G401 (cell line): ENCODE results near the gene INPP5A. TPM values are rescaled to one million over a fixed set of nuclear protein-coding genes. Genes with fewer than 3 reads are reported as not detected.
"Not testable (repeated sequence)": the region's sequence is repeated elsewhere in the genome, so short reads cannot be mapped to it uniquely, and the experiment has no call there.

Source experiments
- DNase-seq: peaks from one replicate; pipeline ENCODE4 v3.0.0-alpha.2; 2015; ENCODE audit warnings: low spot score
- in situ Hi-C: cut with HindIII; loops from 2 replicates; pipeline ENCODE4 v1.10.0; 2016; ENCODE audit warnings: low sequenced_read_pairs, mixed read lengths
- total RNA-seq: library from RNA; depleted of rRNA; stranded (reverse); fragments of >200 nt; shearing (Covaris generic); gene quantifications from 2 replicates; pipeline ENCODE4 v1.2.3, GENCODE V29; 2014

INPP5A gene
- total RNA-seq, 1 experiment from 2014 or later, result 44.3 TPM

DNA sequence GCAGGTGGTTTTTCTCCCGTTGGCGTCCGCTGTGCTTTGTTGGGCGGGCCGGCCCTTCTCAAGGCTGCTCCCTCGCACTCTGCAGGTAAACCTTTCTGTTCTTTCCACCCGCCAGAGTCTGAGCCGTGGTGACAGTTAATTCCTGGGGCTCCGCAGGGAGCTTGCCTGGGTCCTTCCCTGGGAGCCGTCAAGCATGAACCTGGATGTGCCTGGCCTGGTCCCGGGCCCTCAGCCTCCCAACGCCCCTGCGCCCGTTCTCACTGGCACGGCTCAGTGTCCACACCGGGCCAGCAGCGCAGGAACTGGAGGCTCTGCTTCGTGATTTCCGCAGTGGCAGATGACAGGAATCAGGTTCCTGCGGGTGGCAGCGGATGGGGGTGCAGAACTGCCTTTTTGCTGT lies 259.3 kb downstream of the INPP5A start:
- no peak for DNase-seq
- in situ Hi-C loops, result no loop called here

DNA sequence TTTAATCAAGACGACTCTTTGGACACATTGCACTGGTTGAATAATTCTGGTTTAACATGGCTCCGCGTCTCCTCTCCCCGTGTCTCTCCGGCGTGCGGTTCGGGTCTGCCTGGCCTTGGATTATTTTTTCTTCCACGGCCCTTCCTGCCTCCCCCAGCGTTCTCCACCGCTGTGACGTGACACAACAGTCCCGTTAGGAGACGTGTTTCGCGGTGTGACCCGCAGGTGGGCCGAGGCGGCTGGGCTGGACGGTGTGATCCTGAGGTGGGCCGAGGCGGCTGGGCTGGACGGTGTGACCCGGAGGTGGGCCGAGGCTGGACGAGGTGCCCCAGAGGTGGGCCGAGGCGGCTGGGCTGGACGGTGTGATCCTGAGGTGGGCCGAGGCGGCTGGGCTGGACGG lies 260.4 kb downstream of the INPP5A start:
- DNase-seq, in situ Hi-C loops: not testable (repeated sequence)

DNA sequence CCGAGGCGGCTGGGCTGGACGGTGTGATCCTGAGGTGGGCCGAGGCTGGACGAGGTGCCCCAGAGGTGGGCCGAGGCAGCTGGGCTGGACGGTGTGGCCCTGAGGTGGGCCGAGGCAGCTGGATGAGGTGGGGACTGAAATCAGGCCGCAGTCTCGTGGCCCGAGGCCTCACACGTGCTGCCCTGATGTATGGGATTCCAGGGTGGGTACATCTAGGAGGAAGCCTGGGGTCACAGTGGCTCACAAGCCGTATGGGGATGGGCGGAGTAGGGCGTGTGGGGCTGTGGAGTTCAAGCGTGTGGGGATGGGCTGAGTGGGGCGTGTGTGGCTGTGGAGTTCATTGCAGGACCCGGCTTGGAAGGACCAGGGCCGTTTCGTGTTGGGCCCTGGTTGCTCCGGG lies 260.8 kb downstream of the INPP5A start:
- in situ Hi-C loops, result no loop called here
- DNase-seq, result no peak

DNA sequence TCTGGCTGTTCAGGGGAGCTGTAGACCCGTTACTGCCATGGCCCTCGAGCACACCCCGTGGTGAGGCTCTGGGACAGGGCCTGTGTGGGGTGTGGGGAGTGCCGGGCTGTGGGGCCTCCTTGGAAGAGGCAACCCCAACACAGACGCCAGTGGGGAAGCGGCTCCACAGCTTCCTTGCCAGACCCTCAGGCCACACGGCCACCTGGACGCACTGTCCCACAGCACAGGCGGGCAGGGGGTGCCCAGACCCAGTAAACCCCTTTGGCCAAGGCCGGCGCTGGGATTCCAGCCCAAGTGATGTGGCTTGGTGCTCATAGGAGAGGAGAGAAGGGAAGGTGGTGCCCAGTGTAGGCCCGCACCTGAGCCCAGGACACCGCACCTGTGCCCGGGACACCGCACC lies 261.3 kb downstream of the INPP5A start:
- no peak for DNase-seq
- in situ Hi-C loops, result no loop called here

DNA sequence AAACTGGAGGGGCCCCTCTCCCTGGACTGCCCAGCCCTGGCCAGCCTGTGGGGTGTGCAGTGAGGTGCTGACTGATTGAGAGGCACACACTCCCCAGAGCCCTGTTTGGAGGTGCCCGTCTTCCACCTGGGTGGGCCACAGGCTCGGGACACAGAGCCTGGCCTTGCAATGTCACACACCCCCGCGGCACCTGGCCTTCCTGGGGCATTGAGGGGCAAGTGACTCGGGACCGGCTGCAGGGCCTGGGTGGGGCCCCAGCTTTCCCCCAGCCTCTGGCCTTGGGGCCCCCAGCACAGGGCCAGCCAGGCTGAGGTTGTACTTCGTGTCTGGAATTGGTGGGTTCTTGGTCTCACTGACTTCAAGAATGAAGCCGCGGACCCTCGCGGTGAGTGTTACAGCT lies 262.3 kb downstream of the INPP5A start:
- DNase-seq, result no peak
- in situ Hi-C loops, result no loop called here

DNA sequence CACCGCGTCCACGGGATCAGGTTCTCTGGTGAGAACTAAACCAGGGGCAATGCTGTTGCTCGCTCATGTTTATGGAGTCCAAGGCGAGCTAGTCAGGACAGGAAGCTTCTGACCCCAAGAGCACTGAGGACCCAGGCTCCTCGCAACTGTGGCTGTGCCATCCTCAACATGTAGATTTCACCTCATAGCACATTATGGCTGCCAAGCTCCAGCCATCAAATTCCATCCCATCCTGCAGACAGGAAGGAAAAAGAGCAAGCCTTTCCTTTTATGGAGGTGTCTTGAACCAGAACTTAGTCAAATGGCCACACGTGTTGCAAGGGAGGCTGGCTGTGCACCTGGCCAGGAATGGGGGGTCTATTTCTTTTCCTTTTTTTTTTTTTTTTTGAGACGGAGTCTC lies 264.5 kb downstream of the INPP5A start:
- no peak for DNase-seq
- in situ Hi-C loops, result no loop called here

DNA sequence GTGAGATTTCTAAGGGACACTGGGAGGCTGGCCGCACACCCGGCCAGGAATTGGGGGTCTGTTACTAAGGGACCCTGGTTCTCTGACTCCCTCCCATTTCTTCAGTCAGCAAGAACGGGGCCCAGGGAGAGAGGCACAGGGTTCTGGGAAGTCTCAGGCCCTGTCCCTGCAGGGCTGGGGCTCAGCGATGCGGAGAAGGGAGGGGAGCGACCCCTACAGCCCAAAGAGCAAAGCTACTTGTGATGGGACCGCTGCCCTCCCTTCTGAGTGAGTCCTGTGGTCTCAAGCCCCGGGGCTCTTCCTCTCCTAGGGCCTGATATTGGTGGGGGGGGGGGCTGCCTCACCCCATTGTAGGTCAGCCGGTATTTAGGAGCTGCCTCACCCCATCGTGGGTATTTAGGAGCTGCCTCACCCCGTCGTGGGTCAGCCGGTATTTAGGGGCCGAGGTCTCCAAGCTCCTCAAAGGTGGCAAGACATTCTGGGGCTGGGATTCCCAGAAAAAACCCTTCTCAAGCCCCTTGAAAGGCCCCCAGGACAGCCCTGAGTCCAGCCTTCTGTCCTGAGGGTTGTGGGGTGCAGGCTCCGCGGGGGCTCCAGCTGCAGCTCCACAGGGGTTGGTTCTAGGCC lies 265.2 kb downstream of the INPP5A start:
- in situ Hi-C loops, result no loop called here
- DNase-seq, result no peak

DNA sequence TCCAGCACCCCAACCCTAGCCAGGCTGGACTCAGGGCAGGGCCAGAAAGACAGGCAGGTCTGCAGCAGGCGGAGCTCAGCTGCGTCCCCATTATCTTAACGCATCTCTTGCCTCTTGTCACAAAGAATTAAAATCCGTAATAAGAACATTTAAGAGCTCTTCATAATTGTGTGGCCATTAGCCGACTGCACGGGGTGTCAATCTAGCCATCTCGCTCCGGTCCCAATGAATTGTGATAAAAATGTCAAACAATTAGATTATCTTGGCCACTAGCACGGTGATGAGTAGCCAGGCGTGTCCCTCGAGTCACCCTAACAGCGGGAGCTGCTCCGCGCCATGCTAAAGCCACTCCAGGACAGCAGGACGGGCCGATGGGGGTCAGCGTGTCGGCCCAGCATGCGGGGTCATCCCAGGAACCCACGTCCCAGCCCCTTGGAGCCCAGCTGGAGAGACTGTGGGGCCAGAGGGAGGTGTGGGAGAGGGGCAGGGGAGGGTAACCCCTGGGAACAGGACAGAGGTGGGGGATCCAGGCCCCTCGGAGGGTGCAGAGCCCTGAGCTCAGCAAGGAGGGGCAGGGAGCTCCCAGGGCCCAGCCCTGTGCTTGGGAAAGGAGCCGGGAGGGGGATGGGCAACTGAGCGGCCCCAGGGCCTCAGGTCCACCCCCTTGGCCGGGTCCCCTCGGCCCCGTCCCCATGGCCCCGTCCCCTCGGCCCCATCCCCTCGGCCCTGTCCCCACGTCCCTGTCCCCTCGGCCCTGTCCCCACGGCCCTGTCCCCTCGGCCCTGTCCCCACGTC lies 266.0 kb downstream of the INPP5A start:
- no peak for DNase-seq
- in situ Hi-C loops, result no loop called here

DNA sequence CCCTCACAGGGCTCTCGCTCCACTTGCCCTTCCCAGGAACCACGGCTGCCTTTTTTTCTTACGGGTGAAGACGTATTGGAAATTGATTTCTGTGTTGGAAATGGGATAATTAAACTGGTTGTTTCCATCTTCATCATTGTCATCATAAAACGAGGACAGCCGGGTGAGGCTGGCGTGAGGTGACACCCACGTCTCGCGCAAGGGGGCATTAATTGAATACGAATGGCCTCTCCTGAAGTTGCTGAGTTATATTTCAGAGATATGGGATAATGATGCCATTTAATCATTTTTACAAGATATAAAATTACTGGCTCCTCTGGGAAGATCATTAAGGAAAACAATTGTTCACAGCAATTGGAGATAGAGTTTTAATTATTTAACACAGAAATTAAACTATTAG lies 266.7 kb downstream of the INPP5A start:
- in situ Hi-C loops, result no loop called here
- no peak for DNase-seq

DNA sequence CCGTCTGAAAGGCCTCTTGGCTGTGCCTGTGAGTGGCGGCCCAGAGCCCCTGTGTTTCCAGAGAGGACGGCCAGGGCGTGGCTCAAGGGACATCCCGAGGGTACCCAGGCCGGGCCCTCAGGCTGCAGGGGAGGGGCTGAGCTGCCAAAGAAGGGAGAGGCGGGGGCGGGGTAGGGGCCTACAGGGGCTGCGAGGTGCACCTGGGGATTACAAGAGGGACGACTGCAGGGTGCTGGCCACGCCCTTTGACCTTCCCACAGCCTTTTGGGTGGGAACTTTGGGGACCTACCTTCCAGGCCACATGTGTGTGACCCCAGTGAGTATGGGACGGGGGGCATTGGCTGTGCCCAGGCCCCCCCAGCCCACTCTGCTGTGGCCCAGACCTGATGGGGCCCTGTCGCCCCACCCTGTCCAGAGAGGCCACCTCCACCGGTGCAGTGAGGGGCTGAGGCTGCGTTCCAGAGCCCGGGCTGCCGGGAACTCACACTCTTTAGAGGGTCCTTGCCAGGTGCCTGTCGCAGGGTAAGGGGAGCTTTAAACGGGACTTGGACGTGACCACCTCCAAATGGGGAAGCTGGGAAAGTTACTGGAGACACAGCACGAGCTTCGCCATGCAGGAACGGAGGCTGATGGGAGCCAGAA lies 267.3 kb downstream of the INPP5A start:
- no peak for DNase-seq
- in situ Hi-C loops, result no loop called here

DNA sequence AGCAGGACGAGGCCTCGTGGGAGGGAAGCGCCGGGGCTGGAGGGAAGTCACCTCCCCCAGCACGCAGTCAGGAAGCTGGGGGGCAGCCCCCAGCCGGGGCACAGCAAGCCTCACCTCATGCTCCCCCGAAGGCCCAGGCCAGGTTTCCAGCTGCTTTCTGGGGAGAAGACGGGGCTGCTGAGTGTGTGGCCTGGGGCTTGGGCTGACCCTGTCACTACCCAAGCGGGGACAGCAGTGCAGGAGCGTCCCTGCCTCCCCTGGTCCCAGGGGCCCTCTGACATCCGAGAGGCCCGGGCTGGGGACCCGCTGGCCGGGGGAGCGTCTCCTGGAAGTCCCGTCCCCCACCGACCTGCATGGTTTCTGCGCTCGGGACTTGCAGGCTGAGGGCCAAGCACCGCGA lies 268.0 kb downstream of the INPP5A start:
- in situ Hi-C loops, result no loop called here

DNA sequence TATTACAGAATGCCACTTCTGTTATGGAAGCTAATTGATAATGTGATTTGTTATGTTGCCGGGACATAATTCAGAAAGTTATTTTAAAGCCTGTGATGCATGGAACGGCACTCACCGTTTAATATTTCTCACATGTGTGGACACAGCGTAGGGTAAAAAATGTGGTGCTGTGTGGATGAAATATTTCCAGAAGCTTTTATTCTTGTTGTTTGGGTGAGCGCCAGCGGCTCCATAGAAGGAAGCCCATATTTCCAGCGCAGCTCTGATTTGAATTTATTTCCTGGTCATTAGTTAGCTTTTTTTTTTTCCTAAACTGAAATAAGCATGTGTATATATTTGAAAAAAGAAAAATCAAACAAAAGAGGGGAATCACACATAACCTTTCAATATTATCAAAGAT lies 268.5 kb downstream of the INPP5A start:
- in situ Hi-C loops, result no loop called here
- no peak for DNase-seq

More for the DNA sequence above, 268.0 kb downstream of the INPP5A start:
- no peak for DNase-seq

DNA sequence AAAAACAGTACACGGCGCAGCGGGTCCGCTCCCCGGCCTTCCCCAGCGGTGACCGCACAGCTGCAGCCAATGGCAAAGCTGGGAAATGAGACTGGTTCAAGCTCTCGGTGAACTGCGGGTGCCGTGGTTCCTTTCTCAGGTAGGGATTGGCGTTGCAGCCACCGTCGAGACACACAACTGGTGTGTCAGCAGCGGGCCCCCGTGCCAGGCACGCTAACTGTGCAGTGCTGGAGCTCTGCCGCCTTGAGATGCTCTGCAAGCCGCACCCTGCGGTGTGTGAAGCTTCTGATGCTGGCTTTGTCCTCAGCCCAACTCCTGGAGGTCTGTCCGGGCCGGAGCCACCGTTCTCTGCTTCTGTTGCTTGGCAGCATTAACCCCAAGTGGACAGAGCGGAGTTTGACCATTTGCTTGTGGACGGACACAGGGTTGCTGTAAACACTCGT lies 269.0 kb downstream of the INPP5A start:
- no peak for DNase-seq
- in situ Hi-C loops, result no loop called here

DNA sequence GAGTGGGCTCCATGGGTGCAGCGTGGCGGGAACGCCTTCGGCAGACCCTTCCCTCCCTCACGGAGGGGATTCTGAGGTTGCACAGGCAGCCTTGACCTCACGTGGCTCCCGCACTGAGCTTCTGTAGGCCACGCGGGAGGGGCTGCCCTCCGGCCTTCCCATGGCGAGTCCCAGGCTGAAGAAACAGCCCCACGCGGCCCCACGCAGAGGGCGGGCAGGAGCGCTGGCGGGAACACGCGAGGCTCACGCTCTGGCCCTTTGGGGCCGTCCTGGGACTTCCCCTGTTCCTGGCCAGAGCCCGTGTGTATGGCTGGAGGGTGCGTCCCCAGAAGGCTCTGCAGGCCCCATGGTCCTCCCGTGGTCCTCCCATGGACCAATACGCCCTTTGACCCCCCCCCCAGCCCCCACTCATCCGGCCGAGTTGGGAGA lies 270.0 kb downstream of the INPP5A start:
- in situ Hi-C loops, result no loop called here
- no peak for DNase-seq

DNA sequence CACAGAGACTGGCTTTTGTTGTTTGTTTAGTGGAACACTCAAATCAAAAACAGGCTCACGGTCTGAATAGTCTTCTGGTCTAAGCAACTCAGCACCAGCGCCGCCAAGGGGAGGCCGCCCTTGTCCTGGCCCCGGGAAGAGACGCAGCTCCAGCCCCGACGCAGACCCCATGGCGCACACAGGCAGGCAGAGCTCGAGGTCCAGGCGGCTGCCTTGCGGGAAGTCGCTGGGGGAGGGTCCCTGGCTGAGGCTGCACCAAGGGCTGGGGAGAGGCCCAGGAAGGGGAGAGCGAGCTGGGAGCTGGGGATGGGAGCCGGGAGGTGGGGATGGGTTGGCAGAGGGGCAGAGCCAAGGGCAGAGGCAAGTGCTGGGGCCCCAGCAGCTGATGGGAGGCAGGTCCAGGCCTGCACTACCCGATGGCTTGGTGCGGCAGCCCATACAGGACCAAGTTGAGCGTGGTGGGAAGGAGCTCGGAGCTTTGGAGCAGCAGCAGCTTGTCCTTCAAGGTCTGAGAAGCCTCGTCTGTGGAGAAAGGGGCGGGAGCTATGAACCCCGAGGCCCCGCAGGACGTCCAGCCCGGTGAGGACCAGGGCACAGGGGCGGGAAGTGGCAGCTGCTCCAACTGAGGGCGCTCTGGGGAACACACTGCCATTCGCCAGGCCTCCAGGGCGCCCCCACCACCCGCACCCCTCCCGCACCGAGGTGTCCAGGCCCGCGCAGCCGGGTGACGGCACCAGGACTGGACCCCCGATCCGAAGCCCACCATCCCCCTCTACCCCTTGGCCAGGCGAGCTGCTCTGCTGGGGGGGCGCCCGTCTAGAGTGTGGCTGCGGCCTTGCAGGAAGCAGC lies 271.0 kb downstream of the INPP5A start:
- DNase-seq, result no peak
- in situ Hi-C loops, result no loop called here

DNA sequence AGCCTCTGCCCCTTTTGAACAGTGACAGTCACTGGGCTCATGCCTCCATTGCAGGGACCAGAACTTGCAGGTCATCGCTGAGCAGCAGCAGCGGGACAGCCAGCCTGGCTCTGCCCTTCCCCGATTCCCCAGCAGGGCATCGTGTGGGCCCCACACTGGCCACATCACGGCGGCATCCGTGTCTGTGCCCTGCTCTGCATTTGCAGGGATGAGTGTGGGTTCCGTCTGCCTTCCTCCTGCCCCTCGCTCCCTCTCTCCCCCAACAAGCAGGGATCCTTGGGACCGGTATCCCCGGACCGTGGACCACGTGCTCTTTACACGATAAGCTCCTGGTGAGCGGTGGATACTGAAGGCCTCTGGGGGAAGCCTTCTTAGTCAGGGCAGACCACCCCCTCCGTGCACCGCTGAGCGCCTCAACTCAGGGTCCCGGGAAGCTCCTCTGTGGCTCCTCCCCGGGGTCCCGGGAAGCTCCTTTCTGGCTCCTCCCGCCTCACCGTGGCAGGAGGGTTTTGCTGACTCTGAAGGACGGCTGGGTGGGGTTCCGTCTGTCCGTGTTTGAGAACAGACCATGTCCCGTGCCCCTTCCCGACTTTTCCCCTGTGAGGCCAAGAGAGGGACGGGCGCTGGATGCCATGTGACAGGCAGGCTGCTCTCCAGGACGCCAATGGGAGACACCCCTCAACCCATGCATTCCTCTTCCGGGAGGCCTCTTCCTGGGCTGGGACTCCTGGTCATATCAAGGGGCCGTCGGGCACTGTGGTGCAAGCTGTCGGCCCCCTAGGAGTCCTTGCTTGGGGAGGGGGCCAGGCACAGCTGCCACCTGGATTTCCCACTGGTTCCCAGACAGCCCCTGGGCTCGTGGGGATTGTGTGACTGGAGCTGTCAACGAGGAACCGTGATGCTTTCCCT lies 271.9 kb downstream of the INPP5A start:
- in situ Hi-C loops, result no loop called here
- DNase-seq, result no peak

DNA sequence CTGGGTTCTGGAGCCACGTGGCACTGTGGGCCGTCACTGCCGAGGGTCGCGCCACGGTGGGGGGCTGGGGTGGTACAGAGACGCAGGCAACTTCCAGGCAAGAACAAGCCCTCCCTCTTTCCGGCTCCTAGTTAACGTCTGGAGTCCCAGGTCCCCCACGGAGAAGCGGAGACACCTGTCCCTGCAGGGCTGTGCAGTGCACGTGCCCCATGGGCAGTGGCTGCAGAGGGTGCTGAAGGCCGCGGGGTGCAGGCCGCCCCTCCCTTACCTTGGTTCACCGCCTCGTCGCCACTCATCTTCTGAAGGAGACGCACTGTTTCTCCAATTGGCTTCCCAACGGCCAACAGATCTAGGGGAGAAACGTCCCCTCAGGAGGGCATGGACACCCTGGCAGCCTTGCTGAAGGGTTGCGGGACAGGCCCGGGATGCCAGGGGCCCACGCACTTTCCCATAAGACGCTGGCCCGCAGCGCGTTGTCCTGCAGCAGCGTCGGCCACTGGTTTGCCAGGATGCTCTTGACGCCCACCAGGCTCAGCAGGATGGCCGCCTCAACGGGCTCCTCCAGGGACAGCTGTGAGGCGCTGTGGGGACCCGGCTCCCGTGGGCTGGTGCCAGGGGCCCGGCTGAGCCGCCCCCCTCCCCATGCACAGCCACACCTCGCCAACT lies 272.7 kb downstream of the INPP5A start:
- in situ Hi-C loops, result no loop called here
- no peak for DNase-seq
